ENCODE measurements around the gene TYSND1.
"Not testable (repeated sequence)": the region's sequence is repeated elsewhere in the genome, so short reads cannot be mapped to it uniquely, and the experiment has no call there.

Gene TYSND1

GRCh38 chr10:70164163-70164562 is 17.7 kb upstream of the TYSND1 start:
- no peak for DNase-seq (ENCODE audit: low spot score)

- no peak for DNase-seq (ENCODE audit: low spot score)
These were observed 16.9 kb upstream of the TYSND1 start for GRCh38 chr10:70163448-70163847.

- DNase-seq (ENCODE audit: low spot score), result no peak
These were observed 16.3 kb upstream of the TYSND1 start for GRCh38 chr10:70162892-70163201.

GRCh38 chr10:70162151-70162891 is 15.8 kb upstream of the TYSND1 start:
- no peak for DNase-seq (ENCODE audit: low spot score)

- no peak for DNase-seq (ENCODE audit: low spot score)
These were observed 14.3 kb upstream of the TYSND1 start for GRCh38 chr10:70160798-70161197.

GRCh38 chr10:70159366-70159765 is 12.9 kb upstream of the TYSND1 start:
- not testable (repeated sequence) for DNase-seq (ENCODE audit: low spot score)

- no peak for DNase-seq (ENCODE audit: low spot score)
These were observed 11.6 kb upstream of the TYSND1 start for GRCh38 chr10:70158113-70158512.

- DNase-seq (ENCODE audit: low spot score), result no peak
These were observed 8.8 kb upstream of the TYSND1 start for GRCh38 chr10:70155255-70155838.

- DNase-seq (ENCODE audit: low spot score), result no peak
These were observed 2.0 kb upstream of the TYSND1 start for GRCh38 chr10:70148516-70148915.

- DNase-seq (ENCODE audit: low spot score), result no peak
These were observed 742 bp upstream of the TYSND1 start for GRCh38 chr10:70147259-70147625.

- peak; percentile 77 for DNase-seq (ENCODE audit: low spot score)
These were observed 623 bp downstream of the TYSND1 start for GRCh38 chr10:70145666-70146488.

- DNase-seq (ENCODE audit: low spot score), result no peak
These were observed 1.3 kb downstream of the TYSND1 start for GRCh38 chr10:70145166-70145665.

- DNase-seq (ENCODE audit: low spot score), result no peak
These were observed 2.0 kb downstream of the TYSND1 start for GRCh38 chr10:70144372-70145110.

- DNase-seq (ENCODE audit: low spot score), result no peak
These were observed 3.9 kb downstream of the TYSND1 start for GRCh38 chr10:70142555-70142954.

GRCh38 chr10:70140297-70140696 is 6.2 kb downstream of the TYSND1 start:
- no peak for DNase-seq (ENCODE audit: low spot score)

GRCh38 chr10:70139997-70140250 is 6.6 kb downstream of the TYSND1 start:
- no peak for DNase-seq (ENCODE audit: low spot score)

GRCh38 chr10:70139151-70139996 is 7.1 kb downstream of the TYSND1 start:
- DNase-seq (ENCODE audit: low spot score), result no peak

GRCh38 chr10:70137927-70138883 is 8.3 kb downstream of the TYSND1 start:
- no peak for DNase-seq (ENCODE audit: low spot score)

GRCh38 chr10:70137135-70137534 is 9.4 kb downstream of the TYSND1 start:
- DNase-seq (ENCODE audit: low spot score), result no peak

- no peak for DNase-seq (ENCODE audit: low spot score)
These were observed 10.8 kb downstream of the TYSND1 start for GRCh38 chr10:70135684-70136083.

- no peak for DNase-seq (ENCODE audit: low spot score)
These were observed 11.5 kb downstream of the TYSND1 start for GRCh38 chr10:70135046-70135445.

Measured in Ammon's horn (tissue), 1 donor.